Skin epidermis (tissue), 12 donors: Measurements from ENCODE around the gene PGK1.
"Not testable (repeated sequence)": the region's sequence is repeated elsewhere in the genome, so short reads cannot be mapped to it uniquely, and the experiment has no call there.

Experiments used
- H3K27ac ChIP-seq, 21 experiments: fragments of 200-600 bp; sonication (generic) in 11 of 21; one replicate each; pipeline ENCODE4 v1.5.0; 2020; ENCODE audit warnings: mild to moderate bottlenecking in 3 of 21, inconsistent platforms in 2 of 21, moderate library complexity in 2 of 21
- H3K4me3 ChIP-seq, 7 experiments: fragments of 200-600 bp; sonication (generic) in 2 of 7; one replicate each; pipeline ENCODE4 v1.5.0; 2020; ENCODE audit warnings: inconsistent platforms in 2 of 7, mild to moderate bottlenecking in 2 of 7, moderate library complexity in 1 of 7

The PGK1 gene

DNA sequence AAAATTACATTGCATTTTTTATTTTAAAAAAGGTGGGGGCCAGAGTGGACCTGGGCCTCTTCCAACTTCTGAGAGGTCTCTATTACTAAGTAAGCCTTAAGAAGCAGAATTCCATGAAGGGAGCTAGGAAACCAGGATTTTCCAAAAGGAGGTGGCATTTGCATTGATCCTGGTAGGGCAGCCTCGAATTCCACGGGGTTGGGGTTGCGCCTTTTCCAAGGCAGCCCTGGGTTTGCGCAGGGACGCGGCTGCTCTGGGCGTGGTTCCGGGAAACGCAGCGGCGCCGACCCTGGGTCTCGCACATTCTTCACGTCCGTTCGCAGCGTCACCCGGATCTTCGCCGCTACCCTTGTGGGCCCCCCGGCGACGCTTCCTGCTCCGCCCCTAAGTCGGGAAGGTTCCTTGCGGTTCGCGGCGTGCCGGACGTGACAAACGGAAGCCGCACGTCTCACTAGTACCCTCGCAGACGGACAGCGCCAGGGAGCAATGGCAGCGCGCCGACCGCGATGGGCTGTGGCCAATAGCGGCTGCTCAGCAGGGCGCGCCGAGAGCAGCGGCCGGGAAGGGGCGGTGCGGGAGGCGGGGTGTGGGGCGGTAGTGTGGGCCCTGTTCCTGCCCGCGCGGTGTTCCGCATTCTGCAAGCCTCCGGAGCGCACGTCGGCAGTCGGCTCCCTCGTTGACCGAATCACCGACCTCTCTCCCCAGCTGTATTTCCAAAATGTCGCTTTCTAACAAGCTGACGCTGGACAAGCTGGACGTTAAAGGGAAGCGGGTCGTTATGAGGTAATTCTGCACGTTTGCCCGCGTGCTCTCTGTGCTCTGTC lies at the start of gene PGK1:
TSS of gene PGK1 (plus strand) at position 626 of the 824 bp plus-strand sequence. CDS start at position 719, 93 bp downstream.
- Histone ChIP-seq H3K27ac (peak within 1 kb of the TSS; percentile 63 to 97 (median 91)), H3K4me3 (peak within 1 kb of the TSS; percentile 55 to 89 (median 71))

DNA sequence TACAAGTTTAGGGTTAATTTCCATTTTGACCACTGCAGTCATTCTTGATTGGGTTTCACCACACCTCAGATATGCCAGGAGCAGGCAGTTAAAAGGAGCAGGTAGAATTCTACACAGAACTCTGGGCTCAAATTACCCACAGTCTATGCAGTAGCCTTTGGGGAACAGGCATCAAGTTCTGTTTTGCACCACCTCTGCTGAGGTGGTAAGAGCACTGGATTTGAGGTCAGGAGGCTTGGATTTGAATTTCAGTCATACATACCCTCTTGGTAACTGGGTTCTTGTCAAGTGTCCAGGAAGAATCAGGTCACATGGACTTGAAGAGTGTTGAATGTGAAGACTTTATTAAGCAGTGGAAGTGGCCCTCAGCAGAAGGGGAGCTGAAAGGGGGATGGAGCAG lies 40.4 kb upstream of the PGK1 start:
- no peak overlapping the region for H3K4me3 ChIP-seq
- no peak overlapping the region for H3K27ac ChIP-seq

- Histone ChIP-seq H3K27ac (peak overlapping the region in 1 of 21 experiments; percentile 64), H3K4me3 (no peak overlapping the region)
Observed at GRCh38 chrX:78064152-78064551, 39.9 kb upstream of the PGK1 start.

- peak overlapping the region in 8 of 21 experiments; percentile 16 to 65 (median 56) for H3K27ac ChIP-seq
- H3K4me3 ChIP-seq = not testable (repeated sequence)
Observed at GRCh38 chrX:78064698-78065601, 39.1 kb upstream of the PGK1 start.

- no peak overlapping the region for H3K4me3 ChIP-seq
Observed at GRCh38 chrX:78066110-78066509, 37.9 kb upstream of the PGK1 start.

GRCh38 chrX:78071331-78071730 lies 32.7 kb upstream of the PGK1 start:
- Histone ChIP-seq H3K4me3 (no peak overlapping the region), H3K27ac (no peak overlapping the region)

More at GRCh38 chrX:78066110-78066509, 37.9 kb upstream of the PGK1 start:
- H3K27ac ChIP-seq = no peak overlapping the region

GRCh38 chrX:78073147-78074077 lies 30.6 kb upstream of the PGK1 start:
- not testable (repeated sequence) for H3K27ac ChIP-seq, H3K4me3 ChIP-seq

DNA sequence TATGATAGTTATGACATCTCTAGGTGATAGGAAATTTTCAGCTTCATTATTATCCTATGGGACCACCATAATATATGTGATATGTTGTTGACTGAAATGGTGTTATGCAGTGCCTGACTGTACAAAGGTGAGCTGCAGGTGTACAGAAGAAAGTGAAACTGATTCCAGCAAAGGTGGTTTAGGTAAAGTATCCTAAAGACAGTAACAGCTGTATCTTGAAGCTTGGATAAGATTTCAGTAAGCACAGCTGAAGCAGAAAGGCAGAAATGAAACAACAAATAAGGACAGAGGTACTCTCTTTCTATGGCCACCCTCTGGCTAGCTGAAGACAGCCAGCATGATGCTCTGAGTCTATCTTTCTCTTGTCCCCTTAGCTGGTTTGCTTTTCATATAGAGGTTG lies 30.0 kb upstream of the PGK1 start:
- no peak overlapping the region for H3K4me3 ChIP-seq
- no peak overlapping the region for H3K27ac ChIP-seq

DNA sequence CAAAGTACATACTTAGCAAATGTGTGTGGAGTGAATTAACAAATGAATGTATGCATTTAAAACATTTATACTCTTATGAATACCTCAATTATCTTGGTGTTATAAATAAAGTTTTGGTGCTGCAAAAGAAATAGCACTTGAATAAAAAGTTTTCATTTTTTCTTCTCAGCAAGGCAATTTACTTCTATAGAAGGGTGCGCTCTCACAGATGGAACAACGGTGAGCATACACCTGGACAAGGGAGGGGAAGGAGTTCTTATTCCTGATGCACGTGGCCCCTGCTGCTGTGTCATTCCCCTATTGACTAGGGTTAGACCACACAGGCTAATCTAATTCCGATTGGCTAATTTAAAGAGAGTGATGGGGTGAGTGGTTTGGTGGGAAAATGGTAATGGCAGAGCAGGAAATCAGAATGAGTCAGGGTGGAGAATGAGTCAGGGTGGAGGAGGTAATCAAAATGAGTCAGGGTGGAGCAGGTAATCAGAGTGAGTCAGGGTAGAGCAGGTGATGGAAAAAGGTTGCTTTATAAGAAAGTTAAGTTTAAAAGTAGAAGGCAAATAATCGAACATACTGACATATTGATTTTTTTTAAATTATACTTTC lies 28.2 kb upstream of the PGK1 start:
- Histone ChIP-seq H3K4me3 (no peak overlapping the region), H3K27ac (no peak overlapping the region)

GRCh38 chrX:78081413-78081812 lies 22.6 kb upstream of the PGK1 start:
- not testable (repeated sequence) for H3K27ac ChIP-seq, H3K4me3 ChIP-seq

DNA sequence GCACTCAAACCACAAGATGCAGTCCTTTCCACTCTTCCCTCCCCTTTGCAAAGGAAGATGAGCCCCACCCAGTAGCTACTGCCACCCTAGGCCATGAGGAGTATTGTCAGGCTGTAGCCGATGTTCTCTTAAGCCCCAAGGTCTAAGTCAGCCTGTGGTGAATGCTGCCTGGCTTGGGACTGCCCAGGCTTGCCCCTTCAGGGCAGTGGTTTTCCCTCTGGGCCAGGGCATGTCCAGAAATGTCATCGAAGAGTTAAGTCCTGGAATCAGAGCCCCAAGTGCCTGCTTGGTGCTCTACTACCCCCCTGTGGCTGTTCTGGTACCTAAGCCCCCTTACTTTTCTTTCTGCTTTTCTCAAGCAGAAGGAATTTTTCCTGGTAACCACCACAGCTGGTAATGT lies 11.8 kb upstream of the PGK1 start:
- Histone ChIP-seq H3K4me3 (no peak overlapping the region), H3K27ac (no peak overlapping the region)

GRCh38 chrX:78098108-78098507 lies 5.9 kb upstream of the PGK1 start:
- Histone ChIP-seq H3K4me3 (no peak overlapping the region), H3K27ac (no peak overlapping the region)

- H3K4me3 ChIP-seq = no peak overlapping the region
Observed at GRCh38 chrX:78102091-78102490, 2.0 kb upstream of the PGK1 start.

DNA sequence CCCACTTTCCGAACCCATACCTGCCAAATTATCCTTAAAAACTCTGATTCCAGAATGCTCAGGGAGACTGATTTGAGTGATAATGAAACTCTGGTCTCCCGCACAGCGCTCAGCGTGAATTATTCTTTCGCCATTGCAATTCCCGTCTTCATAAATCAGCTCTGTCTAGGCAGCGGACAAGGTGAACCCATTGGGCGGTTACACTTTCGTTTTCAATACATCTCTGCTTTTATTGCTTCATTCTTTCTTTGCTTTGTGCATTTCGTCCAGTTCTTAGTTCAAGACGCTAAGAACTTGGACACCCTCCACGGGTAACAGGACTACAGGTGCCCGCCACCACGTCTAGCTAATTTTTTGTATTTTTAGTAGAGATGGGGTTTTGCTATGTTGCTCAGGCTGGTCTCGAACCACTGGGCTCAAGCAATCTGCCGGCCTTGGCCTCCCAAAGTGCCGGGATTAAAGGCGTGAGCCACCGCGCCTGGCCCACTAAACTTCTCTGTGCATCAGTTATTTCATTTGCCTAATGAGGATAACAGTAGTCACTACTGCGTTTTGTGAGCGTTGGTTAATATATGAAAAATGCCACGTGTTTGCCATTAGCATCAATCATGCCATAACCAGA lies 936 bp upstream of the PGK1 start:
- H3K4me3 ChIP-seq = peak overlapping the region in 6 of 7 experiments; percentile 55 to 89 (median 72)
- peak overlapping the region in 20 of 21 experiments; percentile 55 to 97 (median 86) for H3K27ac ChIP-seq

More at GRCh38 chrX:78102091-78102490, 2.0 kb upstream of the PGK1 start:
- no peak overlapping the region for H3K27ac ChIP-seq

DNA sequence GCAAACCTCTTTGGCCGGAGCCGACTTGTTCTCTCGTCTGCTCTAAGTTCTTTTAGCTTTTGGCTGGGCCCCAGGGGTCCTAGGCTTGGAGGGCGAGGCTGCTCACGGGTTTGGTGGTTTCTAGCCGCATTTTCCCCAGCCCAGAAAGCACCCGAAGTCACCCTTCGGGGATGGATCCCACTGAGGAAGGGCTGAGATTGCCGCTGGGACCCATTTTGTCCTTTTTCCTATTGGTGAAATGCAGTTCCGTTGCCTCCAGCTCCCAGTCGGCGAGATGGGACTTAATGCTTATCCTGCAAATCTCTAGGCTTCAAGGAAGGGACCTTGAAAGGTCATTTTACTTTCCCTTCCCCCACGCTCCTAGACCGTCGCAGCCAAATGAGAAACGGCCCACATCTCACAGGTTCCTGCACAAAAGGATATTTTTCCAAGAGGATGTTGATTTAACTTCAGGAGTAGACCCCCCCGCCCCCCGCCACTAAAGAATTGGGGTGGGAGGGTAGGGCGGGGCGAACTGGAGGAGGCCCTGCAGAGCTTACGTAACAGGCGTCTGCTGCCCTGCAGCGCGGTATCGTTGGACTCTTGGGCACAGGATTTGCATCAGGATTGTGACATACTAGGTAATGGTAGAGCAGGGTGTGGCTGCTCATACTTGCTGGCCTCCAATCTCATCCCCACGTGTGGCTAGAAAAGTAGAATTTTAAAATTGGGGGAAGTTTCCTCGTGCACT lies 564 bp downstream of the PGK1 start:
- Histone ChIP-seq H3K27ac (peak overlapping the region; percentile 63 to 97 (median 91)), H3K4me3 (peak overlapping the region; percentile 55 to 89 (median 71))

GRCh38 chrX:78105944-78106650 lies 2.0 kb downstream of the PGK1 start:
- H3K4me3 ChIP-seq = peak overlapping the region; percentile 55 to 89 (median 71)
- H3K27ac ChIP-seq = peak overlapping the region in 9 of 21 experiments; percentile 5 to 91 (median 21)

GRCh38 chrX:78106651-78106986 lies 2.6 kb downstream of the PGK1 start:
- peak overlapping the region in 3 of 21 experiments; percentile 17 to 82 (median 20) for H3K27ac ChIP-seq
- H3K4me3 ChIP-seq = peak overlapping the region in 6 of 7 experiments; percentile 5 to 89 (median 72)
